WI38 (cell line): ENCODE measurements around the gene ZSCAN10.
A peak's percentile ranks its signal among the peaks of the same experiment; 100 is the strongest.

Experiments
- H3K4me3 ChIP-seq: 2 replicates; pipeline ENCODE4 v1.5.1; 2011; ENCODE audit warnings: low read depth, mild to moderate bottlenecking, control low read depth, low read length
- CTCF ChIP-seq: IDR thresholded peaks from 2 replicates; pipeline ENCODE4 v1.5.1; 2012; ENCODE audit warnings: low read depth, mild to moderate bottlenecking, control low read depth, low read length

Gene ZSCAN10

DNA sequence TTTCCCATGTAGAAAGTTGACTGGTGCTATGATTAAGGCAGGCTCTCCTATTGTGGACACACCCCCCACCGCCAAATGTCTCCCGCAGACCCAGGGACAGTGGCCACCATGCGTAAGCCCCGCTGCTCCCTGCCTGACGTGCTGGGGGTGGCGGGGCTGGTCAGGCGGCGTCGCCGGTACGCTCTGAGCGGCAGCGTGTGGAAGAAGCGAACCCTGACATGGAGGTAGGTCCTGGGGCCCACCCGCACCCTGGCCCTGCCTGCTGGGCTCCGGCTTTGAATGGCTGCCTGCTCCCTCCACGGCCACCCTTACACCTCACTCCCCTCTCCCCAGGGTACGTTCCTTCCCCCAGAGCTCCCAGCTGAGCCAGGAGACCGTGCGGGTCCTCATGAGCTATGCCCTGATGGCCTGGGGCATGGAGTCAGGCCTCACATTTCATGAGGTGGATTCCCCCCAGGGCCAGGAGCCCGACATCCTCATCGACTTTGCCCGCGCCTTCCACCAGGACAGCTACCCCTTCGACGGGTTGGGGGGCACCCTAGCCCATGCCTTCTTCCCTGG lies 49.1 kb downstream of the ZSCAN10 start:
- no peak for TF ChIP-seq CTCF
- no peak overlapping the region for H3K4me3 ChIP-seq

DNA sequence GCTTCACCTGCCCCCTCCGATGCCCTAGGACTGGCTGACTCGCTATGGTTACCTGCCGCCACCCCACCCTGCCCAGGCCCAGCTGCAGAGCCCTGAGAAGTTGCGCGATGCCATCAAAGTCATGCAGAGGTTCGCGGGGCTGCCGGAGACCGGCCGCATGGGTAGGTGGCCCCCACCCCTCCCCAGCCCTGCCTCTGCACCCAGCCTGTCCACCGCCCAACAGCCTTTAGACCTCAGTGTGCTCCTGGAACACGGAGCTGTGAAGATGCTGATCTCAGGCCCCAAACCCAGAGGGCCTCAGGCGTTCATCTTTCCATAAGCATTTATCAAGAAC lies 51.7 kb downstream of the ZSCAN10 start:
- no peak for TF ChIP-seq CTCF
- H3K4me3 ChIP-seq = no peak overlapping the region

GRCh38 chr16:3046641-3047386 lies 52.3 kb downstream of the ZSCAN10 start:
- H3K4me3 ChIP-seq = no peak overlapping the region
- no peak for TF ChIP-seq CTCF

DNA sequence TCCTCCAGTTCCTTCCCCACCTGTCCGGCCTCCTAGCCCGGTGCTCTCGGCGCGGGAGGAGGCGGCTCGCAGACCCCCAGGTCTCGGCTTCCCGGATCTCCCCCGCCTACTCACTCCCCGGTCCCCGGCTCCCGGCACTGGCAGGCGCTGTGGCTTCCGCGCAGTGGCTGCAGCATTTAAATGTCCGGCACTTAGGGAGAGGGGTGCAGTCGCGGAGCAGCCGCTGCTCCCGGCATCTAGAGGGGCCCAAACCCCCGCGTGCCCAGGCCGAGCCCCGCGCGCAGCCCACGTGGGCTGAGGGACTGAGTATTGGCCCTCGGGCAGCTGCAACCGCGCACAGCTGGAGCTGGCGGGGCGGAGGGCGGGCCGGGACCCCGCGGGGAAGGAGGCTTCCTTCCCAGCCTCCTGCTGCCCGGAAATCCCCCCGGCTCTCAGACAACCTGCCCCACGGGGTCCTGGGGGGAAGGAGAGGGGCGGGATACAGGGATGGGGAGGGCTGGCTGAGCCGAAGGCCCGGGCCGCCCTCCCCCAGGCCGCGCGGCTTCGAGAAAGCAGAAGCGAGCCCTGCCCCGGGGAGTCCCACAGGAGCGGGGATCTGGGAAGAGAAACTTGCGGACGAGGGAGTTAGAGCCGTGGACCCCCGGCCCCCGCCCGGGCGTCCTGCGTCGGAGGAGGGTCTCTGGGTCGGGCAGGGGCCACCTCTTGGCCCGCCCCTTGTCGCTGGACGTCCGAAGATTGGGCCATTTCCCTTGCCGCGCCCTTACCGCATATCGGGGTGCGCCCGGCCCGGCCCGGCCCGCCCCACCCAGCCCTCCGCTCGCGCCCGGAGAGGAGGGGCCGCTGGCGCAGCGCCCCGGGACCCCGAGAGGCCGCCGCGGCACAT lies 53.1 kb downstream of the ZSCAN10 start, which contains the start of gene MMP25:
Gene MMP25, plus strand, starts transcription at position 804 of the 883 bp plus-strand sequence. CDS start 357 bp downstream, outside the sequence.
- TF ChIP-seq CTCF = no peak
- peak within 1 kb of the TSS; percentile 46 for H3K4me3 ChIP-seq

GRCh38 chr16:3044708-3045107 lies 54.4 kb downstream of the ZSCAN10 start:
- TF ChIP-seq CTCF = no peak
- no peak overlapping the region for H3K4me3 ChIP-seq

- H3K4me3 ChIP-seq = no peak overlapping the region
- no peak for TF ChIP-seq CTCF
Observed at GRCh38 chr16:3042376-3042775, 56.7 kb downstream of the ZSCAN10 start.
